NAMALWA (cell line): ENCODE results near the gene GTPBP2.

Experiments used
- DNase-seq: peaks from one replicate; pipeline ENCODE4 v3.0.0-alpha.2; 2015; ENCODE audit warnings: low spot score

The GTPBP2 gene

DNA sequence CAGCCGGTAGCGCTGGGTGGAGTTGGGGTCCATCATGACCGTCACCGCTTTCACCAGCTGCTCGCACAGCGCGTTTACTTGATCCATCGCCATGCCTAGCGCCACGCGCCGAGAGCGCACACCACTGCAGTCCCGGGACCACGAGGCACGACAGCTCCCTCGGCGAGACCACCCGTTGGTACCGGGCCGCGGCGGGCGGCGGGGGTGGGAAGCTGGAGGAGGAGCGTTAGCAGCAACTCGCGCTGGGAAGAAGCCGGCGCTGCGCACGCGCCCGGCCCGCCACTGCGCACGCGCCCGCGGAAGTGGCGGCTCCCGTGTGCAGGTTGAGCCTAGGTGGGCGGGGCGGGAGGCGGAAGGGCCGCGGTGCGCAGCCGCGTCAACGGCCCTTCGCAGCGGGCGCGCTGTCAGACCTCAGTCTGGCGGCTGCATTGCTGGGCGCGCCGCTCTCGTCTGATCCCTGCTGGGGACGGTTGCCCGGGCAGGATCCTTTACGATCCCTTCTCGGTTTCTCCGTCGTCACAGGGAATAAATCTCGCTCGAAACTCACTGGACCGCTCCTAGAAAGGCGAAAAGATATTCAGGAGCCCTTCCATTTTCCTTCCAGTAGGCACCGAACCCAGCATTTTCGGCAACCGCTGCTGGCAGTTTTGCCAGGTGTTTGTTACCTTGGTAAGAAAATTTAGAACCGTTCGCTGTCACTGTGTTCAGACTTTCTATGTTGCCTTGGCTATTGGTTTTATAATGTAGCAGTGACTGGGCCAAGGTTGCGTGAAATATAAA is 53.1 kb downstream of the GTPBP2 start, which contains the start of the genes POLH and XPO5:
TSS of gene POLH (plus strand) at position 414 of the 780 bp plus-strand sequence. CDS start 6,135 bp downstream, outside the sequence.
TSS of gene XPO5 (minus strand) at position 267 of the 780 bp plus-strand sequence. CDS start at position 93, 174 bp downstream.
- peak; percentile 94 for DNase-seq

DNA sequence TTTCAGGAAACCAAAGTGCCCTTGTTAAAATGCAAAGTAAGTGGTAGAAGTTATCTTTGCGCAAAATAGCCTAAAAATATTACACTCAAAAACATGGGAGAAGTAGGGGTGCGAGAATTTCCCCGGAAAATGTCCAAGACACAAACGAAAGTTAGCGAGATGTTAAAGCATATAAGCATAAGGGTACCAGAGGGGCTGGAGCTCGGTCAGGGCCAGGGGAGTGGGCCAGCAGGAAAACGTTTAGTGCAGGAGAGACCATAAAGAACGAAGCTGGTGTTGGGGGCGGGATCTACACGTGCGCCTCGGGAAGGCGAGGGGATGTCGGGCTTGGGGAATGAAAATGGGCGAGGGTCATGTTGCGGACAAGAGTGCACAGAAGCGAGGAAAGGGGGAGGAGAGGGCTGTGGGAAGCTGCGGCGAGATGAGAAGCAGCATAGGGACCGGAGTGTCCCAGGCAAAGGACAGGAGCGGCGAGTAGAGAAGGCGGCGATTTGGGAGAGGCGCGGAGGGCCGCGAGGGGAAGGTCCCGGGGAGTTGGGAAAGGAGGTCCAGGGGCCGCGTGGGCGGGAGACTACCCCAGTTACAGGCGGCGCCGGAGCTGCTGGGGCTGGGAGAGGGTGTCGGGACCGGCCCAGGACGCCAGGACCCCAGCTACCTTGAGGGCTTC is 53.8 kb downstream of the GTPBP2 start:
- DNase-seq, result peak; percentile 39

DNA sequence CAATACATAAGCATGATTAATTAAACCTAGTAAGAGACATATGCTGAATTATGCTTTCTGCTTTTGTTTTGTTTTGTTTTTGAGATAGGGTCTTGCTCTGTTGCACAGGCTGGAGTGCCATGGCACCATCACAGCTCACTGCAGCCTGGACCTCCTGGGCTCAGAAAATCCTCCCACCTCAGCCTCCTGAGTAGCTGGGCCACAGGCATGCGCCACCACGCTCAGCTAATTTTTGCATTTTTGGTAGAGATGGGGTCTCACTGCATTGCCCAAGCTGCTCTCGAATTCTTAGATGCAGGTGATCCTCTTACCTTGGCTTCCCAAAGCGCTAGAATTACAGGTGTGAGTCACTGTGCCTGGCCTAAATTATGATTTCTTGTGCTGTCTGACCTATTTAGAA is 57.0 kb downstream of the GTPBP2 start:
- no peak for DNase-seq

DNA sequence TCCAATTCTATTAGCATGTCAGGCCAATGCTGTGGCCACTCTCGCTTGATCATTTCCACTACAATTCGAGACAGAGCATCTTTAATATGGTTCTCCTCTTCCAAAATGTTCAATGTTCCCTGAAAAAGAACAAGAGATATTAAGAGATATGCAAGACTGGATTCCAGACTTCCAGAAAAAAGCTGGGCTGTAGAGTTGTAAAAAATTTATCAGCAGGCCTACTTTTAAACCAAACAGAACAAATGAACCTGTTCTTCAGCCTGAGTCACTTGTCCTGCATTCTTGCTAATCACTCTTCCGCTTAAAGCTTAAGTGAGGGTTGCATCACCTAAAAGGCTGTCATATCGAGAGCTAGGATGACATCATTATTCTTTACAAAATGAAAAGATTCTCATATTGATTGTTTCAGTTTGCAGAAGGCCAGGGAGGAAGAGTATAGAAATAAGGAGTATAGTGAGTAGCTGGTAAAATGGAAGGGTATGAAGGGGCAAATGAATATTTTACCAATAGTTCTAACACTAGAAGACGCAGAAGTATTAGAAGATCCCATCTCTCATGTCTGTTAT is 58.1 kb downstream of the GTPBP2 start:
- DNase-seq, result no peak
